Mesendoderm (in vitro differentiated cells): ENCODE results near the gene CDK6.

Source experiments
- DNase-seq: peaks from one replicate; pipeline ENCODE4 v3.0.0; 2013
- H2AK5ac ChIP-seq: 2 replicates; pipeline ENCODE4 v1.6.1; 2013; ENCODE audit warnings: low read length, inconsistent platforms
- H2BK120ac ChIP-seq: 2 replicates; pipeline ENCODE4 v1.6.1; 2013; ENCODE audit warnings: low read depth, mild to moderate bottlenecking, low read length, moderate library complexity, mixed read lengths
- H2BK15ac ChIP-seq: replicated peaks from 2 replicates; pipeline ENCODE4 v1.6.1; 2013; ENCODE audit warnings: low read depth, mild to moderate bottlenecking, moderate library complexity
- H2BK5ac ChIP-seq: 2 replicates; pipeline ENCODE4 v1.6.1; 2013; ENCODE audit warnings: low read length, inconsistent platforms
- H3K18ac ChIP-seq: 2 replicates; pipeline ENCODE4 v1.6.1; 2013; ENCODE audit warnings: mild to moderate bottlenecking, low read length, mixed read lengths
- H3K23ac ChIP-seq: one replicate; pipeline ENCODE4 v1.6.1; 2013; ENCODE audit warnings: low read length
- H3K27ac ChIP-seq: 2 replicates; pipeline ENCODE4 v1.5.1; 2013; ENCODE audit warnings: low read depth, mild to moderate bottlenecking, inconsistent platforms, low read length, moderate library complexity
- H3K27me3 ChIP-seq: 2 replicates; pipeline ENCODE4 v1.6.1; 2013; ENCODE audit warnings: low read length, control low read depth, mild to moderate bottlenecking, inconsistent platforms; ENCODE audit not compliant: insufficient read depth, poor library complexity
- H3K36me3 ChIP-seq: 2 replicates; pipeline ENCODE4 v1.6.1; 2013; ENCODE audit warnings: low read length, inconsistent platforms; ENCODE audit not compliant: control insufficient read depth, insufficient read depth
- H3K4ac ChIP-seq: one replicate; pipeline ENCODE4 v1.6.1; 2013; ENCODE audit warnings: low read depth, mild to moderate bottlenecking, low read length, moderate library complexity
- H3K4me1 ChIP-seq: 2 replicates; pipeline ENCODE4 v1.6.1; 2013; ENCODE audit warnings: low read depth, low read length, inconsistent platforms; ENCODE audit not compliant: control insufficient read depth
- H3K4me2 ChIP-seq: 2 replicates; pipeline ENCODE4 v1.6.1; 2013; ENCODE audit warnings: low read length
- H3K4me3 ChIP-seq: 2 replicates; pipeline ENCODE4 v1.5.1; 2013; ENCODE audit warnings: mild to moderate bottlenecking, low read length
- H3K56ac ChIP-seq: one replicate; pipeline ENCODE4 v1.6.1; 2013; ENCODE audit warnings: low read length
- H3K79me1 ChIP-seq: 2 replicates; pipeline ENCODE4 v1.6.1; 2013; ENCODE audit warnings: low read length, inconsistent platforms
- H3K79me2 ChIP-seq: 2 replicates; pipeline ENCODE4 v1.6.1; 2013; ENCODE audit warnings: mild to moderate bottlenecking, low read length; ENCODE audit not compliant: control insufficient read depth, insufficient read depth
- H3K9ac ChIP-seq: 2 replicates; pipeline ENCODE4 v1.6.1; 2013; ENCODE audit warnings: low read length, inconsistent platforms
- H4K5ac ChIP-seq: one replicate; pipeline ENCODE4 v1.6.1; 2013; ENCODE audit warnings: low read length
- H4K8ac ChIP-seq: one replicate; pipeline ENCODE4 v1.6.1; 2013; ENCODE audit warnings: low read depth, mild to moderate bottlenecking, control low read depth, low read length, moderate library complexity
- WGBS: extraction: QIAGEN DNeasy Blood & Tissue Kit; methylation state at CpG from one replicate; pipeline ENCODE4 v1.1.7; 2013; ENCODE audit warnings: low lambda C conversion rate, missing lambda C conversion rate; ENCODE audit not compliant: insufficient coverage; ENCODE audit errors: extremely low coverage; 5-methylcytosine and 5-hydroxymethylcytosine counted together

Gene CDK6

DNA sequence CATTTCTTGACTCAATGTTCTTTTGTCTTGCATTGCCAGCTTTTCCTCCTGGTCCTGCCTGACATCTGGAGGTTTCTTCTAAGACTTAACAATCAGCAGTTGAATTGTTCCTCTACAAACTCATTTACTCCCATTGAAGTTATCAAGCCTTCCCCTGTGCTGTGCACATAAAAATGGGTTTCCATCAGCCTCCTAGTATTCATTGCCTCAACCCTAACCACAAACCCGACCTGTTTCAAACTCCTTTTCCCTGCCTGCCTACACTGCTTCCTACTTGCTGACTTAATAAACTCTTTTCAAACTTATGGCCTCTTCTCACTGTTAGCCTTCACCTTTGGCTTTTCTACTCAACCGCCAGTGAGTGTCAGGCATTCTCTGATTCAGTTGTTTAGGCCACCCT lies 9.4 kb upstream of the CDK6 start:
- Histone ChIP-seq H4K8ac (no peak overlapping the region), H3K27me3 (no peaks in the 10 kb centered on the region), H3K79me2 (no peaks in the 10 kb centered on the region), H3K79me1 (no peaks in the 10 kb centered on the region), H3K23ac (no peak overlapping the region), H3K27ac (no peak overlapping the region), H2AK5ac (no peak overlapping the region), H2BK5ac (no peak overlapping the region), H3K36me3 (no peaks in the 10 kb centered on the region), H4K5ac (no peak overlapping the region), H2BK15ac (no peak overlapping the region), H3K4me2 (no peak overlapping the region), H2BK120ac (no peak overlapping the region), H3K4ac (no peak overlapping the region), H3K18ac (no peak overlapping the region), H3K4me1 (peaks cover 13% of the 10 kb centered on the region), H3K4me3 (no peak overlapping the region), H3K9ac (no peak overlapping the region), H3K56ac (no peak overlapping the region)
- WGBS, result no CpG with 5 or more reads among the region's 2 CpGs
- no peak for DNase-seq

GRCh38 chr7:92843781-92844180 lies 7.4 kb upstream of the CDK6 start:
- Histone ChIP-seq H3K4ac (no peak overlapping the region), H3K23ac (no peak overlapping the region), H2BK120ac (no peak overlapping the region), H3K4me2 (no peak overlapping the region), H3K79me2 (no peaks in the 10 kb centered on the region), H3K9ac (no peak overlapping the region), H2BK15ac (no peak overlapping the region), H4K5ac (no peak overlapping the region), H3K27me3 (no peaks in the 10 kb centered on the region), H3K27ac (no peak overlapping the region), H3K18ac (no peak overlapping the region), H3K79me1 (no peaks in the 10 kb centered on the region), H3K4me1 (peaks cover 10% of the 10 kb centered on the region), H4K8ac (no peak overlapping the region), H3K36me3 (no peaks in the 10 kb centered on the region), H3K56ac (no peak overlapping the region), H3K4me3 (no peak overlapping the region), H2AK5ac (no peak overlapping the region), H2BK5ac (no peak overlapping the region)
- no CpG with 5 or more reads among the region's 4 CpGs for WGBS
- DNase-seq, result no peak

DNA sequence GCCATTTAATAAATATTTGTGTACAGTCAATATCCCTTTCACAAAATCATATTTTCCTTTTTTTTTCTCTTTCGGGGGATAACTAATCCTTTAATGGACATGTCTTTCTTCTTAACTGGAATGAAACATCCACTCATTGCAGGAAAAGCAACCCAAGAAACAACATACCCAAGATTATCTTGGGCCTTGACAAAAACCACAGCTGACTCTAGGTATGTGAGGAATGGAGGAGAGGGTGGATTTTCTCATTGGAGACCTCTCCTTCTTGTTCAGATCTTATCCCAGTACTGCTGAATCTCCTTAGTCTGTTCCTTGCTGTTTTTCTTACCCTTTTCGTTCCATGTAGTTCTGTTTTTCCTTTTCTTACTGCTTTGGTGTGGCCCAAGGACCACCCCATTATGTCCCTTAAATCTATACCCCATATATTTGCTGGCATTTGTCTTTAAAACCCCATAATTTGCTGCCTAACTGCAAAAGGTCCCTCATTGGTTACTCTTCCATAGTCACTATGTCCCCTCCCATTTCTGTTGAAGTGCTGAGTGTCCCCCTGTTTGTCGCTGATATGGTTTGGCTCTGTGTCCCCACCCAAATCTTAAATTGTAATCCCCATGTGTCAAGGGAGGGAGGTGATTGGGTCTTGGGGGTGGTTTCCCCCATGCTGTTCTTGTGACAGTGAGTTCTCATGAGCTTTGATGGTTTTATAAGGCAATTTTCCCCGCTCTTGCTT lies 6.8 kb upstream of the CDK6 start:
- Histone ChIP-seq H4K5ac (no peak overlapping the region), H3K36me3 (no peaks in the 10 kb centered on the region), H3K27me3 (no peaks in the 10 kb centered on the region), H3K18ac (no peak overlapping the region), H3K4ac (no peak overlapping the region), H3K4me2 (no peak overlapping the region), H3K27ac (no peak overlapping the region), H2AK5ac (no peak overlapping the region), H4K8ac (no peak overlapping the region), H3K56ac (no peak overlapping the region), H3K9ac (no peak overlapping the region), H3K4me1 (peaks cover 10% of the 10 kb centered on the region), H3K79me1 (no peaks in the 10 kb centered on the region), H2BK5ac (no peak overlapping the region), H2BK15ac (no peak overlapping the region), H3K79me2 (no peaks in the 10 kb centered on the region), H2BK120ac (no peak overlapping the region), H3K23ac (no peak overlapping the region), H3K4me3 (no peak overlapping the region)
- no CpG with 5 or more reads among the region's 4 CpGs for WGBS
- DNase-seq, result peak; percentile 35

- Histone ChIP-seq H3K18ac (peak overlapping the region; percentile 75), H3K79me2 (no peaks in the 10 kb centered on the region)
- WGBS, result no CpG with 5 or more reads among the region's 3 CpGs
Observed at GRCh38 chr7:92841192-92841591, 4.8 kb upstream of the CDK6 start.

GRCh38 chr7:92840316-92840715 lies 3.9 kb upstream of the CDK6 start:
- WGBS, result no CpG with 5 or more reads among the region's 5 CpGs
- no peak overlapping the region for H2BK15ac ChIP-seq
- H3K4ac ChIP-seq, result no peak overlapping the region
- H3K18ac ChIP-seq, result no peak overlapping the region
- H3K4me1 ChIP-seq, result peaks cover 2% of the 10 kb centered on the region
- no peaks in the 10 kb centered on the region for H3K79me1 ChIP-seq
- no peak overlapping the region for H4K8ac ChIP-seq
- H3K9ac ChIP-seq, result no peak overlapping the region
- H3K4me3 ChIP-seq, result no peak overlapping the region
- H2AK5ac ChIP-seq, result no peak overlapping the region
- H2BK120ac ChIP-seq, result no peak overlapping the region
- H3K4me2 ChIP-seq, result no peak overlapping the region
- no peak overlapping the region for H3K27ac ChIP-seq
- no peaks in the 10 kb centered on the region for H3K27me3 ChIP-seq
- DNase-seq, result peak; percentile 33
- H4K5ac ChIP-seq, result no peak overlapping the region
- H3K79me2 ChIP-seq, result no peaks in the 10 kb centered on the region
- no peak overlapping the region for H2BK5ac ChIP-seq
- H3K56ac ChIP-seq, result no peak overlapping the region
- H3K23ac ChIP-seq, result no peak overlapping the region
- H3K36me3 ChIP-seq, result no peaks in the 10 kb centered on the region

More at GRCh38 chr7:92841192-92841591, 4.8 kb upstream of the CDK6 start:
- no peaks in the 10 kb centered on the region for H3K27me3 ChIP-seq
- no peak overlapping the region for H3K4me3 ChIP-seq
- DNase-seq, result no peak
- no peak overlapping the region for H4K8ac ChIP-seq
- no peak overlapping the region for H2BK15ac ChIP-seq
- H2BK5ac ChIP-seq, result no peak overlapping the region
- no peak overlapping the region for H3K27ac ChIP-seq
- no peak overlapping the region for H2AK5ac ChIP-seq
- no peak overlapping the region for H3K56ac ChIP-seq
- no peak overlapping the region for H3K23ac ChIP-seq
- H3K9ac ChIP-seq, result no peak overlapping the region
- H3K4me2 ChIP-seq, result no peak overlapping the region
- H3K4ac ChIP-seq, result peak overlapping the region; percentile 76
- H4K5ac ChIP-seq, result no peak overlapping the region
- peaks cover 2% of the 10 kb centered on the region for H3K4me1 ChIP-seq
- no peaks in the 10 kb centered on the region for H3K36me3 ChIP-seq
- no peak overlapping the region for H2BK120ac ChIP-seq
- H3K79me1 ChIP-seq, result no peaks in the 10 kb centered on the region

- no CpG with 5 or more reads among the region's 1 CpG for WGBS
Observed at GRCh38 chr7:92839901-92840300, 3.5 kb upstream of the CDK6 start.

More at GRCh38 chr7:92839901-92840300, 3.5 kb upstream of the CDK6 start:
- Histone ChIP-seq H4K5ac (no peak overlapping the region), H3K4me3 (no peak overlapping the region), H3K36me3 (no peaks in the 10 kb centered on the region), H3K4me2 (no peak overlapping the region), H2BK5ac (no peak overlapping the region), H2BK120ac (no peak overlapping the region), H3K79me2 (no peaks in the 10 kb centered on the region), H3K23ac (no peak overlapping the region), H4K8ac (no peak overlapping the region), H3K27me3 (no peaks in the 10 kb centered on the region), H2BK15ac (no peak overlapping the region), H3K27ac (no peak overlapping the region), H3K4me1 (peaks cover 2% of the 10 kb centered on the region), H2AK5ac (no peak overlapping the region), H3K4ac (no peak overlapping the region), H3K56ac (no peak overlapping the region), H3K79me1 (no peaks in the 10 kb centered on the region), H3K9ac (no peak overlapping the region), H3K18ac (no peak overlapping the region)
- DNase-seq, result no peak
